GM06990 (cell line): ENCODE measurements around the gene ANLN.

Source experiments
- DNase-seq: peaks from one replicate; pipeline ENCODE4 v3.0.0-alpha.2; 2011; ENCODE audit not compliant: insufficient read length; ENCODE audit errors: extremely low read depth
- H3K27me3 ChIP-seq: replicated peaks from 2 replicates; pipeline ENCODE4 v1.6.0; 2011; ENCODE audit warnings: low read length; ENCODE audit not compliant: control insufficient read depth, insufficient read depth
- H3K36me3 ChIP-seq: 2 replicates; pipeline ENCODE4 v1.5.1; 2011; ENCODE audit warnings: low read length; ENCODE audit not compliant: control insufficient read depth, insufficient read depth
- H3K4me3 ChIP-seq: replicated peaks from 2 replicates; pipeline ENCODE4 v1.5.1; 2011; ENCODE audit warnings: low read depth, mild to moderate bottlenecking, control low read depth, low read length
- TF ChIP-seq, protein P1 (sequence below): IDR thresholded peaks from 2 replicates; pipeline ENCODE4 v1.5.1; 2011; ENCODE audit warnings: low read length, control low read depth, mild to moderate bottlenecking, inconsistent platforms; ENCODE audit not compliant: insufficient read depth, poor library complexity, severe bottlenecking

Gene ANLN, protein sequence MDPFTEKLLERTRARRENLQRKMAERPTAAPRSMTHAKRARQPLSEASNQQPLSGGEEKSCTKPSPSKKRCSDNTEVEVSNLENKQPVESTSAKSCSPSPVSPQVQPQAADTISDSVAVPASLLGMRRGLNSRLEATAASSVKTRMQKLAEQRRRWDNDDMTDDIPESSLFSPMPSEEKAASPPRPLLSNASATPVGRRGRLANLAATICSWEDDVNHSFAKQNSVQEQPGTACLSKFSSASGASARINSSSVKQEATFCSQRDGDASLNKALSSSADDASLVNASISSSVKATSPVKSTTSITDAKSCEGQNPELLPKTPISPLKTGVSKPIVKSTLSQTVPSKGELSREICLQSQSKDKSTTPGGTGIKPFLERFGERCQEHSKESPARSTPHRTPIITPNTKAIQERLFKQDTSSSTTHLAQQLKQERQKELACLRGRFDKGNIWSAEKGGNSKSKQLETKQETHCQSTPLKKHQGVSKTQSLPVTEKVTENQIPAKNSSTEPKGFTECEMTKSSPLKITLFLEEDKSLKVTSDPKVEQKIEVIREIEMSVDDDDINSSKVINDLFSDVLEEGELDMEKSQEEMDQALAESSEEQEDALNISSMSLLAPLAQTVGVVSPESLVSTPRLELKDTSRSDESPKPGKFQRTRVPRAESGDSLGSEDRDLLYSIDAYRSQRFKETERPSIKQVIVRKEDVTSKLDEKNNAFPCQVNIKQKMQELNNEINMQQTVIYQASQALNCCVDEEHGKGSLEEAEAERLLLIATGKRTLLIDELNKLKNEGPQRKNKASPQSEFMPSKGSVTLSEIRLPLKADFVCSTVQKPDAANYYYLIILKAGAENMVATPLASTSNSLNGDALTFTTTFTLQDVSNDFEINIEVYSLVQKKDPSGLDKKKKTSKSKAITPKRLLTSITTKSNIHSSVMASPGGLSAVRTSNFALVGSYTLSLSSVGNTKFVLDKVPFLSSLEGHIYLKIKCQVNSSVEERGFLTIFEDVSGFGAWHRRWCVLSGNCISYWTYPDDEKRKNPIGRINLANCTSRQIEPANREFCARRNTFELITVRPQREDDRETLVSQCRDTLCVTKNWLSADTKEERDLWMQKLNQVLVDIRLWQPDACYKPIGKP

DNA sequence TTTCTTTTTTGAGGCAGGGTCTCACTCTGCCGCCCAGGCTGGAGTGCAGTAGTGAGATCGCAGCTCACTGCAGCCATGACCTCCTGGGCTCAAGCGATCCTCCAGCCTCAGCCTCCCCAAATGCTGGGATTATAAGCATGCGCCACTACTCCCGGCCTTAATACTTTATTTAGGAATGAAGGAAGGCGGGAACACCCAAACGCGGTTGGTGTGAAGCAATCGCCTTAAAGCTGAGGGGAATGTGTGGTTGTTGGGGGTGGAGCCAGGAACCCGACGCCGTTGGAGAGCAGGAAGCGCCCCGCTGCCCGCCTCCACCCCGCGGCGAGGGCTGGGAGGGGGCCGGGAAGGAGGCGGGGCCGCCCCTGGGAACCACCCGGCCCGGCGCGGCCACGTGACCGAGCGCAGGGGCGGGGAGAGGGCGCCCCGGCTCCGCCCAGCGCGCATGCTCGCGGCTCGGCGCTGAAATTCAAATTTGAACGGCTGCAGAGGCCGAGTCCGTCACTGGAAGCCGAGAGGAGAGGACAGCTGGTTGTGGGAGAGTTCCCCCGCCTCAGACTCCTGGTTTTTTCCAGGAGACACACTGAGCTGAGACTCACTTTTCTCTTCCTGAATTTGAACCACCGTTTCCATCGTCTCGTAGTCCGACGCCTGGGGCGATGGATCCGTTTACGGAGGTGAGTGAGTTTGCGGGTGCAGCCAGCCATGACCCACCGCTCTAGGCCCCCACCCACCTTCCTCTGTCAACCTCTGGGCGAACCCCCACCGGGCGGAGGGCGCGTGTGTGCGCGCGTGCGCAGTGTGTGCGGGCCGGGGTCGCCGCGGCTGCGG lies at the start of gene ANLN:
Gene ANLN, plus strand, starts transcription at position 492 of the 828 bp plus-strand sequence. Its CDS starts 165 bp downstream, at position 657.
- Histone ChIP-seq H3K27me3 (no peaks in the 10 kb centered on the region), H3K36me3 (no peaks in the 10 kb centered on the region), H3K4me3 (peak within 1 kb of the TSS; percentile 93)
- TF ChIP-seq, protein P1, sequence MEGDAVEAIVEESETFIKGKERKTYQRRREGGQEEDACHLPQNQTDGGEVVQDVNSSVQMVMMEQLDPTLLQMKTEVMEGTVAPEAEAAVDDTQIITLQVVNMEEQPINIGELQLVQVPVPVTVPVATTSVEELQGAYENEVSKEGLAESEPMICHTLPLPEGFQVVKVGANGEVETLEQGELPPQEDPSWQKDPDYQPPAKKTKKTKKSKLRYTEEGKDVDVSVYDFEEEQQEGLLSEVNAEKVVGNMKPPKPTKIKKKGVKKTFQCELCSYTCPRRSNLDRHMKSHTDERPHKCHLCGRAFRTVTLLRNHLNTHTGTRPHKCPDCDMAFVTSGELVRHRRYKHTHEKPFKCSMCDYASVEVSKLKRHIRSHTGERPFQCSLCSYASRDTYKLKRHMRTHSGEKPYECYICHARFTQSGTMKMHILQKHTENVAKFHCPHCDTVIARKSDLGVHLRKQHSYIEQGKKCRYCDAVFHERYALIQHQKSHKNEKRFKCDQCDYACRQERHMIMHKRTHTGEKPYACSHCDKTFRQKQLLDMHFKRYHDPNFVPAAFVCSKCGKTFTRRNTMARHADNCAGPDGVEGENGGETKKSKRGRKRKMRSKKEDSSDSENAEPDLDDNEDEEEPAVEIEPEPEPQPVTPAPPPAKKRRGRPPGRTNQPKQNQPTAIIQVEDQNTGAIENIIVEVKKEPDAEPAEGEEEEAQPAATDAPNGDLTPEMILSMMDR = no peak
- peak; percentile 90 for DNase-seq

DNA sequence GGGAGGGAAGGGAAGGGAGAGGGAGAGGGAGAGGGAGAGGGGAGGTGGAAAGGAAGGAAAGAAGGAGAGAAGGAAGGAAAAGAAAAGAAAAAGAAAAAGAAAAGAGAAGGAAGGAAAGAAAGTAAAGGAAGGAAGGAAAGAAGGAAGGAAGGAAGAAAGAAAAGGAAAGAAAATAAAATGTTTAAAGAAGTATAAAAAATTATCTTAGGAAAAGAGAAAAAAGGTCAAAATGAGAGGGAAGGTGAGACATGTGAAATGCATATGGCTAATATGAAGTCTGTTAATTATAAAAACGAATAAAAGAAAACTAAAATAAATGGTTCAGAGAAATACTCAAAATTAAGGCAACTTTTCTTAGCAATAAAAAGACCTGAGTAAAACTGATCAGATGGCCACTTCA lies 46.1 kb upstream of the ANLN start:
- Histone ChIP-seq H3K4me3 (no peak overlapping the region), H3K27me3 (no peaks in the 10 kb centered on the region), H3K36me3 (no peaks in the 10 kb centered on the region)
- TF ChIP-seq, protein P1 = no peak
- no peak for DNase-seq

DNA sequence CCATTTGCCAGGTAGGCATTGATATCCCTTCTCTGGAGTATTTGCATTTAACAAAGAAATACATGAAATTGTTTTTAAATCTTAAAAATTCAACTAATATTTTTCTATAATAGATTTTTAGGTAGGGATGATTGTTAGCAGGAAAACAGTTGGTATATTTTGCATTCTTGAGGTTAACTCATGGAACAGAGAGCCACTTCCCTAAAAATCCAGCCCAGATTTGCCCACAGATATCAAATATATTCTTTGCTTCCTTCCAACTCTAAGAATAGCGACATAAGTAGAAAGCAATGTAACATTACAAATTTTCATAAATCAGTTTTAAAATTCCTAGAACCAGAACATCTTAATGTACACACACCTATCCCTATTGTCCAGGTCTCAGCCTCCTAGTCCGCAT lies 45.0 kb upstream of the ANLN start:
- TF ChIP-seq, protein P1 = no peak
- H3K36me3 ChIP-seq = no peaks in the 10 kb centered on the region
- no peak overlapping the region for H3K4me3 ChIP-seq
- DNase-seq = no peak
- no peaks in the 10 kb centered on the region for H3K27me3 ChIP-seq

DNA sequence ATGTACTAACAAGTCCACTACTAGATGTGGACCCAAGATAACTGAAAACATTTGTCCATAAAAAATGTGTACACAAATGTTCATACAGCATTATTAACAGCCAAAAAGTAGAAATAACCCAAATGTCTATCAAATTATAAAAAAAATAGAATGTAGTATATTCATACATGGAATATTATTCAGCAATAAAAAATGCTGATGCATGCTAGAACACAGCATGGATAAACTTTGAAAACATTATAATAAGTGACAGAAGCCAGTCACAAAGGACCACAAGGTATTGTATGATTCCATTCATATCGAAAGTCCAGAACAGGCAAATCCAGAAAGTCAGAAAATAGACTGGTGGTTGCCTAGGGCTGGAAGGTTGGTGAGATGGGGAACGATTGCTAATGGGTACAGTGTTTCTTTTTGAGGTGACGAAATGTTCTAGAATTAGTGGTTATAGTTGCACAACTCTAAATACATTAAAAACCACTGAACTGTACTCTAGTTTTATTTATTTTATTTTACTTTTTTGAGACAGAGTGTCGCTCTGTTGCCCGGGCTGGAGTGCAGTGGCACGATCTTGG lies 43.3 kb upstream of the ANLN start:
- H3K36me3 ChIP-seq = no peaks in the 10 kb centered on the region
- no peaks in the 10 kb centered on the region for H3K27me3 ChIP-seq
- no peak for DNase-seq
- TF ChIP-seq, protein P1 = no peak
- no peak overlapping the region for H3K4me3 ChIP-seq

DNA sequence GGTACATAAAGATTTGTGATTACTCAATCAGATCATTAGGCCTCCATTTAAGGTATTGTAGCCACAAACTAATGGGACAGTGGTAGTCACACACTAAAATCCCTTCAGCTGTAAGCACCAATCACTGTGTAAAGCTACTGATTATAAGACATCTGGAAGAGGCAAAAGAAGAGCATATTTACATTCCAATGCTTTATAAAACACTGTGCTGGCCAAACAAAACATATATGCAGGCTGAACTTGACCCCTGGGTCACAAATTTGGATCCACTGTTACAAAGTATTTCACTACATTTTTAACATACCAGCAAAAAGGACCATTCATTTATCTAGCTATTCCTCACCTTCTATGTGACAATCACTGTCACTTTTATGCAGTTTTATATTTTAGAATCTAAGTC lies 41.4 kb upstream of the ANLN start:
- no peaks in the 10 kb centered on the region for H3K27me3 ChIP-seq
- H3K4me3 ChIP-seq = no peak overlapping the region
- no peak for DNase-seq
- TF ChIP-seq, protein P1 = no peak
- H3K36me3 ChIP-seq = no peaks in the 10 kb centered on the region
